H9 (cell line): Measurements from ENCODE around the gene DGKB. TPM values are rescaled to one million over a fixed set of nuclear protein-coding genes. Genes with fewer than 3 reads are reported as not detected.

Experiments used
- DNase-seq: peaks from one replicate; pipeline ENCODE4 v3.0.0-alpha.2; 2017
- H2AFZ ChIP-seq: one replicate; pipeline ENCODE4 v1.6.1; 2013; ENCODE audit warnings: mild to moderate bottlenecking, low read length, control low read depth, moderate library complexity
- H2AK5ac ChIP-seq: 2 replicates; pipeline ENCODE4 v1.6.1; 2013; ENCODE audit warnings: low read length, control low read depth, mixed read lengths; ENCODE audit not compliant: insufficient read length
- H2BK120ac ChIP-seq: one replicate; pipeline ENCODE4 v1.6.1; 2013; ENCODE audit warnings: low read depth, mild to moderate bottlenecking, low read length, control low read depth, inconsistent platforms; ENCODE audit not compliant: poor library complexity, severe bottlenecking
- H2BK12ac ChIP-seq: 2 replicates; pipeline ENCODE4 v1.6.1; 2013; ENCODE audit warnings: low read length, control low read depth, mixed read lengths, low read depth; ENCODE audit not compliant: insufficient read length
- H2BK15ac ChIP-seq: 2 replicates; pipeline ENCODE4 v1.6.1; 2013; ENCODE audit warnings: low read depth, low read length, control low read depth
- H2BK20ac ChIP-seq: one replicate; pipeline ENCODE4 v1.6.1; 2013; ENCODE audit warnings: low read depth, mild to moderate bottlenecking, low read length, control low read depth, inconsistent platforms; ENCODE audit not compliant: poor library complexity, severe bottlenecking
- H2BK5ac ChIP-seq: 2 replicates; pipeline ENCODE4 v1.6.1; 2013; ENCODE audit warnings: low read length, control low read depth, mixed read lengths; ENCODE audit not compliant: insufficient read length
- H3K14ac ChIP-seq: 2 replicates; pipeline ENCODE4 v1.6.1; 2013; ENCODE audit warnings: low read length, control low read depth; ENCODE audit not compliant: insufficient read depth
- H3K18ac ChIP-seq: 2 replicates; pipeline ENCODE4 v1.6.1; 2013; ENCODE audit warnings: low read depth, mild to moderate bottlenecking, mixed read lengths, low read length, control low read depth; ENCODE audit not compliant: insufficient read length
- H3K23ac ChIP-seq: 2 replicates; pipeline ENCODE4 v1.6.1; 2013; ENCODE audit warnings: low read length, control low read depth, mixed read lengths, low read depth; ENCODE audit not compliant: insufficient read length
- H3K23me2 ChIP-seq: 2 replicates; pipeline ENCODE4 v1.6.1; 2013; ENCODE audit warnings: low read depth, mild to moderate bottlenecking, mixed read lengths, low read length, control low read depth; ENCODE audit not compliant: insufficient read length, poor library complexity, severe bottlenecking
- H3K27ac ChIP-seq: 2 replicates; pipeline ENCODE4 v1.5.1; 2013; ENCODE audit warnings: low read length, control low read depth, mixed read lengths, low read depth; ENCODE audit not compliant: insufficient read length
- H3K27me3 ChIP-seq: 2 replicates; pipeline ENCODE4 v1.6.1; 2013; ENCODE audit warnings: low read length, control low read depth, inconsistent platforms; ENCODE audit not compliant: insufficient read depth
- H3K4ac ChIP-seq: 2 replicates; pipeline ENCODE4 v1.6.1; 2013; ENCODE audit warnings: low read depth, mild to moderate bottlenecking, control low read depth, inconsistent platforms, low read length, moderate library complexity
- H3K4me1 ChIP-seq: 2 replicates; pipeline ENCODE4 v1.6.1; 2013; ENCODE audit warnings: low read length, control low read depth, inconsistent platforms; ENCODE audit not compliant: insufficient read depth
- H3K4me2 ChIP-seq: 2 replicates; pipeline ENCODE4 v1.6.1; 2013; ENCODE audit warnings: low read length, control low read depth, mixed read lengths; ENCODE audit not compliant: insufficient read length, insufficient read depth
- H3K56ac ChIP-seq: 2 replicates; pipeline ENCODE4 v1.6.1; 2013; ENCODE audit warnings: low read depth, mild to moderate bottlenecking, mixed read lengths, low read length, control low read depth; ENCODE audit not compliant: insufficient read length
- H3K79me1 ChIP-seq: 2 replicates; pipeline ENCODE4 v1.6.1; 2013; ENCODE audit warnings: low read depth, mild to moderate bottlenecking, moderate library complexity, low read length, control low read depth, inconsistent platforms; ENCODE audit not compliant: insufficient read depth, poor library complexity, severe bottlenecking
- H3K79me2 ChIP-seq: 2 replicates; pipeline ENCODE4 v1.6.1; 2013; ENCODE audit warnings: low read length, control low read depth, inconsistent platforms; ENCODE audit not compliant: insufficient read depth
- H3K9ac ChIP-seq: 2 replicates; pipeline ENCODE4 v1.6.1; 2013; ENCODE audit warnings: low read length, control low read depth, mixed read lengths; ENCODE audit not compliant: insufficient read length; ENCODE audit errors: extremely low read depth
- H3K9me3 ChIP-seq: one replicate; pipeline ENCODE4 v1.6.1; 2013; ENCODE audit warnings: low read depth, low read length, inconsistent platforms; ENCODE audit not compliant: control insufficient read depth
- H3T11ph ChIP-seq: one replicate; pipeline ENCODE4 v1.6.1; 2013; ENCODE audit warnings: mild to moderate bottlenecking, low read length, control low read depth, inconsistent platforms
- H4K20me1 ChIP-seq: one replicate; pipeline ENCODE4 v1.6.1; 2013; ENCODE audit not compliant: control insufficient read depth, insufficient read length, insufficient read depth
- H4K5ac ChIP-seq: 2 replicates; pipeline ENCODE4 v1.6.1; 2013; ENCODE audit warnings: low read depth, mild to moderate bottlenecking, mixed read lengths, low read length, control low read depth; ENCODE audit not compliant: insufficient read length
- H4K8ac ChIP-seq: replicated peaks from 2 replicates; pipeline ENCODE4 v1.6.1; 2013; ENCODE audit warnings: low read length, control low read depth, mixed read lengths, low read depth; ENCODE audit not compliant: insufficient read length
- H4K91ac ChIP-seq: 2 replicates; pipeline ENCODE4 v1.6.1; 2013; ENCODE audit warnings: low read depth, mild to moderate bottlenecking, moderate library complexity, mixed read lengths, low read length, control low read depth; ENCODE audit not compliant: insufficient read length
- H3K27ac Mint-ChIP-seq, 3 experiments: 2 replicates in 2 of 3; 3 replicates in 1 of 3; pipeline ENCODE4 v1.8.0; 2020 to 2021; ENCODE audit warnings: mixed read lengths in 3 of 3, mild to moderate bottlenecking in 1 of 3, moderate library complexity in 1 of 3
- H3K27me3 Mint-ChIP-seq: 2 replicates; pipeline ENCODE4 v1.8.0; 2021; ENCODE audit warnings: low read depth, mild to moderate bottlenecking, moderate library complexity, mixed read lengths
- H3K36me3 Mint-ChIP-seq, 3 experiments: 2 replicates in 2 of 3; 3 replicates in 1 of 3; pipeline ENCODE4 v1.8.0; 2020 to 2021; ENCODE audit warnings: low read depth in 3 of 3, mixed read lengths in 3 of 3; ENCODE audit not compliant: insufficient read depth in 1 of 3
- H3K4me1 Mint-ChIP-seq, 2 experiments: 2 replicates each; pipeline ENCODE4 v1.8.0; 2020; ENCODE audit warnings: mixed read lengths in 2 of 2
- H3K4me3 Mint-ChIP-seq, 2 experiments: 2 replicates in 1 of 2; 3 replicates in 1 of 2; pipeline ENCODE4 v1.8.0; 2020 to 2021; ENCODE audit warnings: mild to moderate bottlenecking in 2 of 2, mixed read lengths in 2 of 2, moderate library complexity in 1 of 2
- H3K9me3 Mint-ChIP-seq, 2 experiments: 2 replicates in 1 of 2; 3 replicates in 1 of 2; pipeline ENCODE4 v1.8.0; 2020; ENCODE audit warnings: mild to moderate bottlenecking in 2 of 2, mixed read lengths in 2 of 2, moderate library complexity in 1 of 2
- WGBS: extraction: QIAGEN DNeasy Blood & Tissue Kit; methylation state at CpG from one replicate; pipeline ENCODE4 v1.1.7; 2013; ENCODE audit warnings: missing lambda C conversion rate, low lambda C conversion rate, mixed read lengths; ENCODE audit not compliant: insufficient read length; ENCODE audit errors: extremely low coverage; 5-methylcytosine and 5-hydroxymethylcytosine counted together
- total RNA-seq: library from RNA; stranded (reverse); gene quantifications from 2 replicates; pipeline ENCODE4 v1.2.1, GENCODE V29; 2021
- TF ChIP-seq, protein P1 (sequence below): fragments of 200-600 bp; sonication (generic); conservative IDR thresholded peaks from 3 replicates; pipeline ENCODE4 v1.8.0; 2021; ENCODE audit warnings: antibody characterized with exemption, mild to moderate bottlenecking

DGKB gene
- total RNA-seq, 1 experiment from 2014 or later: 0.26 TPM

DNA sequence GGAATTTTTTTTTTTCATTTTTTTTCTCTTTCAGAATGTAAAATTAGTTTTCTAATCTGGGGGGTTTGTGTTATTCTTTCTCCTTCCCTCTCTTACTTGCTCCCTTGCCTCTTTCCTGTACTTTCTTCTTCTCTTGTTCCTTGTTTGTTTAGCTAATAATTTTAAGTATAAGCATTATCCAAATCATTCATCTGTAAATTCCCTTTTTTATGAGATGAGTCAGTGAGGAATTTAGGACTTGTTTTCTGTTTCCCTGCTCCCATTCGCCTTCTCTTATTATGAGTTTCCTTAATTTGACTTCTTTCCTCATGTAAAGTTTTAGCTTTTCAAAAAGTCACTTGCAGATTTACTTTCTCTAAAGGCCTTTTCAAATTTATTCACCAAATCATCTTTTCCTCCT, 758.4 kb downstream of the DGKB start:
- Histone ChIP-seq H3K56ac (no peak overlapping the region), H3T11ph (no peak overlapping the region), H4K91ac (no peak overlapping the region), H3K14ac (no peak overlapping the region), H3K9me3 (no peaks in the 10 kb centered on the region), H3K79me1 (no peaks in the 10 kb centered on the region), H3K4me1 (no peaks in the 10 kb centered on the region), H2BK120ac (no peak overlapping the region), H3K23ac (no peak overlapping the region), H3K4ac (no peak overlapping the region), H2BK5ac (no peak overlapping the region), H3K18ac (no peak overlapping the region), H4K20me1 (no peaks in the 10 kb centered on the region), H2AK5ac (no peak overlapping the region), H2BK20ac (no peak overlapping the region), H3K23me2 (no peaks in the 10 kb centered on the region), H3K79me2 (no peaks in the 10 kb centered on the region), H3K27me3 (no peaks in the 10 kb centered on the region), H3K4me2 (no peak overlapping the region), H4K5ac (no peak overlapping the region), H2BK15ac (no peak overlapping the region), H2BK12ac (no peak overlapping the region), H3K9ac (no peak overlapping the region), H4K8ac (no peak overlapping the region), H2AFZ (no peak overlapping the region), H3K27ac (no peak overlapping the region)
- Mint-ChIP-seq H3K4me1 (peaks cover 6 to 7% of the 10 kb centered on the region in 2 experiments), H3K4me3 (no peak overlapping the region), H3K27me3 (no peaks in the 10 kb centered on the region), H3K27ac (peak overlapping the region in 1 of 3 experiments; percentile 51; a peak in 4 of 7 replicates), H3K36me3 (no peaks in the 10 kb centered on the region), H3K9me3 (peaks cover 0 to 2% of the 10 kb centered on the region in 2 experiments; a peak in 1 of 5 replicates)
- no peak for DNase-seq
- TF ChIP-seq, protein P1, sequence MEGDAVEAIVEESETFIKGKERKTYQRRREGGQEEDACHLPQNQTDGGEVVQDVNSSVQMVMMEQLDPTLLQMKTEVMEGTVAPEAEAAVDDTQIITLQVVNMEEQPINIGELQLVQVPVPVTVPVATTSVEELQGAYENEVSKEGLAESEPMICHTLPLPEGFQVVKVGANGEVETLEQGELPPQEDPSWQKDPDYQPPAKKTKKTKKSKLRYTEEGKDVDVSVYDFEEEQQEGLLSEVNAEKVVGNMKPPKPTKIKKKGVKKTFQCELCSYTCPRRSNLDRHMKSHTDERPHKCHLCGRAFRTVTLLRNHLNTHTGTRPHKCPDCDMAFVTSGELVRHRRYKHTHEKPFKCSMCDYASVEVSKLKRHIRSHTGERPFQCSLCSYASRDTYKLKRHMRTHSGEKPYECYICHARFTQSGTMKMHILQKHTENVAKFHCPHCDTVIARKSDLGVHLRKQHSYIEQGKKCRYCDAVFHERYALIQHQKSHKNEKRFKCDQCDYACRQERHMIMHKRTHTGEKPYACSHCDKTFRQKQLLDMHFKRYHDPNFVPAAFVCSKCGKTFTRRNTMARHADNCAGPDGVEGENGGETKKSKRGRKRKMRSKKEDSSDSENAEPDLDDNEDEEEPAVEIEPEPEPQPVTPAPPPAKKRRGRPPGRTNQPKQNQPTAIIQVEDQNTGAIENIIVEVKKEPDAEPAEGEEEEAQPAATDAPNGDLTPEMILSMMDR: no peak
- WGBS: no CpG with 5 or more reads among the region's 1 CpG
